GM18498 (cell line): ENCODE data around the gene HS3ST4.
"Not testable (repeated sequence)": the region's sequence is repeated elsewhere in the genome, so short reads cannot be mapped to it uniquely, and the experiment has no call there.

Experiments
- ATAC-seq: cut with Tn5 transposase; IDR thresholded peaks from one replicate; pipeline ENCODE4 v1.9.1; 2021; ENCODE audit warnings: mild to moderate bottlenecking, moderate library complexity; ENCODE audit not compliant: unreplicated experiment

Gene HS3ST4

DNA sequence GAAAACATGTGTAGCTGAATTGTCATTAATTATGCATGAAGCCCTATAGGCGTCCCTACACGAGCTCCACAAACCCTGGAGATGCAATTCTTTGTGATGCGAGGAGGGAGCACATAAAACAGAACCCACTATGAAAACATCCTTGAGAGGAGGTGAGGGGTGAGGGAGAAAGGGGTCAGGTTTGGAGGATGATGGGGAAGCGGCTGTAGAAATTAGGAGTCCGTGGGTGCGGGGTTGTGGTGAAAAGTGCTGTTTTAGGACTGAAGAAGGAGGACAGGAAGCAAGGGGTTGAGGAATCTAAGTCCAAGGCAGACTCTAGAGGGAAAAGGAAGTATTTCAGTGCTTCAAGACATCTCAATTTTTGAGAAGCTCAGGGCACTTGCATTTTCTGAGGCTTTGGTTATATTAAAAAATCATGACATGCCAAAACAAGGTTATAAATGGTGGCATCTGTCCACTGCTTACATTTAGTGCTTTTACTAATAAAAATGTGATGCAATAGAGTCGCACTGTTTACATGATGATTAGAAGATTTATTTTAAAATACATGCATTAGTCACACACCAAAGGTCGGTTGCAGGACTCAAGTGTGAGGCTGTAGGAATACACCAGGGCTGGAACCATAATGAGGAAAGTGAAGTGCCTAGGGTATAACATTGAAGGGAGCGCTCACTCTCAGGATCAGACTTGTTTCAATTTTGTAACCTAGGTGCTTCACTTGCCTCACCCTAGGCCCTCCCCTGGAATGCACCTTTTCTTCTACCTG, 379.5 kb downstream of the HS3ST4 start:
- no peak for ATAC-seq

DNA sequence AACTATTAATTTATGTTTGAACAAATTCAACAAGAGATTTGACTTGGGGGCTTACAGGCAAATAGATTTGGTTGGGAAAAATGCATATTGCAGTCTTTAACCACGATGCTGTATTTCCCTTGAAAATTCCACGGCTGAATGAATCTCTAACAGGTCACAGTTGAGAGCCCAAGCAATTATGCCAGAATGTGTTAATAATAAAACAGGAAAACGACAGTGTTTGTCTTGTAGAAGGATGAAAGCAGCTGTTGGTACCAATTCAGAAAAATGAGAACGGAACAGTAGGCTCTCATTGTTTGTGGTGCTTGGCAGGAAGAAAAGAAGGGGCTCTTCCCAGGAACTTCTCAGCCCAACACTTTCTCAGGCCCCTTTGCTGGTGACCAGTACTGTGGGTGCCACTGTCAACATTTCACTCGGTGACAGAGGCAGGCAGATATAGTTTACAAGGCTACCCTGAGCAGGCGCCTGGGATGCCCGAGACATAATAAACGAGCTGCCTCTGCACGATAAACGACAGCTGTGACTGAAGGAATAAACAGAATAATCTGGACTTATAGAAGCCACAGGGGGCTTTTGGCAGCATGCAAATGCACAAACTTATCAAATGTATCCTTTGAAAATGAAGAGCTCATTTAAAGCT, 387.1 kb downstream of the HS3ST4 start:
- no peak for ATAC-seq

DNA sequence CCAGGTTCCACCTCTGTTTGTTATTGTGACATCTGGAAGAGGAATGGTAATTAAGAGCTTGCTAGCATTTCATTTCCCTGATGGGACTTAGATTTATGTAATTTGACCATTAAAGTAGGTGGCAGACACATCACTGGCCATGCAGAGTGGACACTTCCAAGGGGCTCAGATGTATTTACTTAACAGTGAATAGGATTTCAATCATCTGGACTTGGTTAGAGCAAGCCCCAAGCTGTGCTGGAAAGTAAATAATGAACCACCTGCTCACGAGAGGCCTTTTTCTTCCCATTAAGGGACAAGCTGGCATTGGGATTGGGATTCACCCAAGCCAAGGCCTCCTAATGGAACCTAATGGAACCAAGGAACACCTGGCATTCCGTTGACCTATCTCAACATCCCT, 395.3 kb downstream of the HS3ST4 start:
- no peak for ATAC-seq

DNA sequence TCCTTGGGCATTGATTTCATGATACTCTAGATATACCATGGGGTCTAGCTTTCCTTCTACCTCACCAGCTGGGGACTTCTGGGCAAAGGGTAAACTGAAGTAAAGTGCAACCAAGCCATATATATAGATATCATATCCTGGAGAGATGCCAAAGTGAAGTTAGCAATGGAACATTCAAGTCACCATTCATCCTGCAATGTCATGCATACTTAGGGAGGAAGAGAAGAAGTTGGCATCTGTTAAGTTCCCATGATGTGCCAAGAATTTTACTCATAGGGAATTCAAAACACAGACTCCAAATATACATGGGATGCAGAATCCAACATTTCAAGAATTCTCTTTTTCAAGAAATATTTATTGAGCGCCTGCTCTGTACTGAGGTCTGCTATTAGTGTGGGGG, 399.8 kb downstream of the HS3ST4 start:
- no peak for ATAC-seq

DNA sequence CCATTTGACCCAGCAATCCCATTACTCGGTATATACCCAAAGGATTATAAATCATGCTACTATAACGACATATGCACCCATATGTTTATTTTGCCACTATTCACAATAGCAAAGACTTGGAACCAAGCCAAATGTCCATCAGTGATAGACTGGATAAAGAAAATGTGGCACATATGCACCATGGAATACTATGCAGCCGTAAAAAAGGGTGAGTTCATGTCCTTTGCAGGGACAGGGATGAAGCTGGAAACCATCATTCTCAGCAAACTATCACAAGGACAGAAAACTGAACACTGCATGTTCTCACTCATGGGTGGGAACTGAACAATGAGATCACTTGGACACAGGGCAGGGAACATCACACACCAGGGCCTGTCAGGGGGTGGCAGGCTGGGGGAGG, 406.4 kb downstream of the HS3ST4 start:
- not testable (repeated sequence) for ATAC-seq

DNA sequence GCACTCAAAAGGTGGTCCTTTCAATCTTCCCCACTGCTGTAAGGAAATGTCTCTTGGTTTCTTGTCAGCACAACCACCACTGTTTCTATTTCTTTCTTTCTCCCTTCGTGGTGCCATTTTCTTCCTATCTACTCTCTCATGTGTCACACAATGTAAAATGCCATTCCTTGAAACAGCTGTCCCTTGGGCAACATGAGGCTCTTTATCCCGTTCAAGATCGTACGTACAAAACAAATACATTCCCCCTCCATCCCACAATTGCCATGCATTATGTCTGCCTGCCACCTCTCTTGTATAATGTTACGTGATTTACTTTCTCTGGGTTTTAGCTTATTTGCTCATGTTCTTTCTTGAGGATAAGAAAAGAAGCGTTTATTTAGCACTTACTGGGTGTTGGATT, 410.6 kb downstream of the HS3ST4 start:
- no peak for ATAC-seq

DNA sequence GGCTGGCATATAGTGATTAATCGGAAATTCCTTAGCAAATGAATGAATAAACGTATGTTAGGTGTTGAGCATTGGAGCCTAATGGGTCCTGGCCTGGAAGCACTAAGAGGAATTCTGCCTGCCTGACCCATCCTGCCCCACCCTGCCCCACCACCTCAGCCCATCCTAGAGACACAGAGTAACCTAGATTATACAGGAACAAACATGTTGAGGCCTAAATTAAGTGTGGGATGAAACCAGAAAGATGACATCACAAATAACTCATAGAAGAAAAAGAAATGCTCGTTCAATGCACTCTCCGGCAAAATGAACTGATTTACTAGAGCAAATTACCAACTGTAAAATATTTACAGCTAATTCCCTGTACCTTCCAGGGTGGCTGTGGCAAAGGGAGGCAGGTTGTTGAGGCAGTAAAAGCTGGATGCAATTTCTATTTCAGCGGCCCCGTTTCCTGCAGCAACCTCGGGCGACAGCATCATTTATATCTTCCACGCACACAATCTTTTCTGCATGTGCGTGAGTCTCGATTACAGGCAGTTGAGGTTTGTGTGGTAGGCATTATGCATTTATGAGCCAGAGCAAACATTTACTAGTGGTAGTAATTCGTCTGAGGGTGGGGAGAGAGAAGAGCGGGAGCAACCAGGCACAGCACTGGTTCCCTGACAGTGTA, 417.2 kb downstream of the HS3ST4 start:
- no peak for ATAC-seq

DNA sequence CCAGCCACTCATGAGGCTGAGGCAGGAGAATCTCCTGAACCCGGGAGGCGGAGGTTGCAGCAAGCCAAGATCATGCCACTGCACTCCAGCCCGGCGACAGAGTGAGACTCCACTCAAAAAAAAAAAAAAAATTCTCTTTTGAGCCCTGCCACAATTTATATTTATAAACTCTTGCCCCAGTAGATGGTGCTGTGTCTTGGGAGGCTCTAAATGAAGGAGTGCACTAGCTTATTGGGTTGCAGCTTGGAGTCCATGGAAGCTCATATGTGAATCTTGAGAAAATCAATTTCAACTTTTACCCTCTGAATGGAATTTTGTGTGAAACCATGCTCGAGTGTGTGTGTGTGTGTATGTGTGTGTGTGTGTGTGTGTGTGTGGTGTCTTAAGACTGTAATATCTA, 420.1 kb downstream of the HS3ST4 start:
- ATAC-seq = no peak

DNA sequence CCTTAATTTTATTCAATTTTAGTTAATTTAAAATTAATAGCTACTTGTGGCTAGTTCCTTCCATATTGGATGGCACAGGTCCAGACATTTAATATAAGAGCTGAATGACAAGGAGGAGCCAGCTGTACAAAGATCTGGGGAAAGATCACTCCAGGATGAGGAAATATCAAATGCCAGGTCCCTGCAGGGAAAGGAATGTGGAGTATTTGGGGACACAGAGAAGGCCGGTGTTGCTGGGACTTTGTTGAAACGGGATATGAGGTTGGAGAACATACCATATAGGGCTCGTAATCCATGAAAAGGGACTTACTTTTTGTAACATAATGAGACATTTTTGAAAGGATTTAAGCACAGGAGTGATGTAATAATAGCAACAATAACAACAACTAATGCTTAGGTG, 426.8 kb downstream of the HS3ST4 start:
- no peak for ATAC-seq

DNA sequence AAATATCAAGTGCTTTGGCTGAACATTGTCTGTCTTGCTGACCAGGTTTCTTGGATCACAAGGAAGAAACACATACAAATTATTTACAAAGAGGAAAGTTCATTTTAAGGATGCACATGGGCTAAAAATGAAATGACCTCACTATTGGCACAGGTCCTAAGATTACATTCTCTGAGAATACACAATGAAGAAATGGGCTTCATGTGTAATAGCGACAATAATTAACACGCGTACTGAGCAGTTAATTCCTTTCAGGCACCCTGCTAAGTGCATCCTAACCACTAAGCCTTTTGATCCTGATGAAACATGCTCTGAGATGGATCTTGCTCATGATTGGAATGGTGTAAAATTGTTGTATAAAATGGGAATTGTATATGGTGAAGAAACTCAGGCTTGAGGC, 429.0 kb downstream of the HS3ST4 start:
- no peak for ATAC-seq

DNA sequence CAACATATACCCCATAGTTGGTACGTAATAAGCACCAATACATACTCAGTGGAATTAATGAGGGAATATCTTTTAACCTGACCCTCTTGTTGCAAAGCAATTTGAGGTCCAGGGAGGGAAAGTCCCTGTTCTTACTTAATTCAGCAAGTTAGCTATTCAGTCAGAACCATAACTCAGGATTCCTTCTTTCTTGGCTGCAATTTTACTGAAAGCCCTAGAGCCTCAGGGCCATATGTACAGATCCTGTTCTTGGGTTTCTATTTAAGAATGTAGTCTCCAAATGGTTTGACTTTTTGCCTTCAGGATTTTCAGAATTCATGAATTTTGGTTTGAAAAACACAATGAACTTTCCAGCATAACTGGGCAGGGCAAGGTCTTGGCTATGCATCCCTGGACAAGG, 436.5 kb downstream of the HS3ST4 start:
- no peak for ATAC-seq

DNA sequence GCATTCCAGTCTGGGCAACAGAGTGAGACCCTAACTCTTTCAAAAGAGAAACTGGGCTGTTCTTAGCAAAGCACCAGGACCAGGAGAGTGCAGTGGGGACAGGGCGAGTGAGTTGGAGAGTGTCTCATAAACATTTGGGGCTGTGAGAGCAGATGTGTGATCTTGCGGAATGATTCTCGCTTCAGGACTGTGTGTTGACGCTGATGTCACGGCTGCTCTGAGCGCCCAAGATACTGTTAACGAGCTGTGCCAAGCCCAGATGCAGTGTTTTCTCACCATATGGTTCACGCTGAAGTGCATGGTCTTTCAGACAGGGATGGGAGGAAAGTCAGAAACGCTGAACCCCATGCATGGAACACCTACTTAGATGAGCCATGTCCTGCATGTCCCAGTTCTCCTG, 438.2 kb downstream of the HS3ST4 start:
- ATAC-seq = no peak

DNA sequence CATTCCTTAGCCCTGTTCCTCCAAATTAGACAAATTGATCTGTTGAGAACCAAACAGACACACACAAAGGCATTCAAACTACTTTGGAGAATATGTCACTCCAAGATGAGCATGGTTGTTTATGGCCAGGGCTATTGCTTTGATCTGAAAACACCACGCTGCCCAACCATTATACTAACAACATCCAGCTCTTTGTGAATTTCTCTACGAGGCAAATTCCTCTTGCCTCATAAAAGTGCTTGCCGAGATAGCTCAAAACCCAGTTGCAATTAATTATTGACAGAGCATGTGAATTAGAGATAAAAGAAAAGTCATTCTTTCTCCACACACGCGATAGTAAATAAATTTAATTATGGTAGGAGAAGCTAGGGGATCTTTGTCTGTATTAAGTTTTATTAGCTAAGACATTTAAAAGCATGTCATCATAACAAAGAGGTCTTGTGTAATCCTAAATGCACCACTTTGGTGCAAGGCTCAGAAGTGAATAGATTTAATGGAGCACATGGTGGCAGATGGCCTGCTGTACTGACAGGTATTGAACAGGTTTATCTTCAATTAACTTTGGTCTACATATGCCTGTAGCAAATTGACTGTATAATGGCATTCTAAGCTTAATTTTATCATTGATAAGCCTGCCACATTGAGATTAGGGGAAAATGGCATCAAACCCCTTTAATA, 441.8 kb downstream of the HS3ST4 start:
- no peak for ATAC-seq

DNA sequence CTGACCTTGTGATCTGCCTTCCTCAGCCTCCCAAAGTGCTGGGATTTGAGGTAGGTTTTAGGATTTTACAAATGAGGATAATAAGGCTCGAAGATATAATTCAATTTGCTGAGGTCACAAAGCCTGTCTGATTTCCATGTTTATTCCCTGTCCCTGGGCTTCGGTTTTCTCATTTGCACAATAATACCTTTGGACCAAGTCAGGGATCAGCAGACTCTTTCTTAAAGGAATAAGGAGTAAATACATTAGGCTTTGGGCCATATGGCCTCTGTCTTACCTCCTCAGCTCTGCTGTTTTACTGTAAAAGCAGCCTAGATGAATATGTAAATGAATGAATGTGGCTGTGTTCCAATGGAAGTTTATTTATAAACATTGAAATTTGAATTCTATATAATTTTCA, 442.8 kb downstream of the HS3ST4 start:
- no peak for ATAC-seq

DNA sequence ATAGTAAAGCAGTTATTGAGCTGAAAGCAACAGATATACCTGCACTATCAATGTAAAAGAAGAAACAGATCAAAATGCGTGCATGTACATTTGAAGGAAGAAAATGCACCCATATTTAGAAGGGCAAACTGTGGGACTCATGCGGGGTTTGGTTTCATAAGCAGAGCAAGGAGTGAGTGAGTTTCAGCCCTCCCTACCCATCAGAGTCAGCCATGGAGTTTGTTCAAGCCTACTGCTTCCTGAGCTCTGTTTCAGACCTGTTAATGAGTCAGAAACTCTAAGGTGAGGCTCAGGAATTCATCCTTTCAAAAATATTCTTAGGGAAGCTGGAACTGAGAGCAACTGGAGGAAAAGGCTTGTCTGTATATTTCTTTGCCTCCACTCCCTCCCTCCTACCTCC, 446.2 kb downstream of the HS3ST4 start:
- ATAC-seq = no peak

DNA sequence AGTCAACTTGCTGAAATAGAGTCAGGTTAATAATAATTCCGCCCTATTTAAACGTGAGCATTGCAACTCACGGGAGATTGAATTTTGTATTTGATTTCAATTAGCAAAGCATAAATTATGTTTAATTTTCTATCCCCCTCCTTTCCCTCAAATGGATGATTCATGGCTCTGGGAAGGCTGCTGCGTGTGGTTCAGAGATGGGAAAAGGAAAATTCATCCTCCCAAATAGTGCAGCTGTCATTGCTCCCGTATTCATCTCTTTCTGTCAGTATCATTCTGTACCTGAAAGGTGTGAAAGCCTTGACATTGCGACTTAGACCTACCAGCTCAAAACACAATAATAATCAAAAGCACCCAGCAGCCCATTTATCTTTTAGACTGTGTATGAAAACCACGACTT, 447.3 kb downstream of the HS3ST4 start:
- no peak for ATAC-seq

DNA sequence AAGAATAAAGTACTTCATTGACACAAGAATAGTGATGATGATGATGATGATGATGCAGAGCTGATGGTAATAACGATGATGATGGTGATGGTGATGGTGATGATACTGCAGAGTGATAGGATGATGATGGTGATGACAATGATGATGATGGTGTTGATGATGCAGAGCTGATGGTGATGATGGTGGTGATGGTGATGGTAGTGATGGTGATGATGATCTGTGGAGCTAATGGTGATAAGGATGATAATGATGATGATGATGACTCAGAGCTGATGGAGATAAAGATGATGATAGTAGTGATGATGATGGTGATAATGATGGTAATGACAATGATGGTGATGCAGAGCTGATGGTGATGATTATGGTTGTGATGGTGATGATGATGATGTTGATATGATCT, 448.1 kb downstream of the HS3ST4 start:
- no peak for ATAC-seq

DNA sequence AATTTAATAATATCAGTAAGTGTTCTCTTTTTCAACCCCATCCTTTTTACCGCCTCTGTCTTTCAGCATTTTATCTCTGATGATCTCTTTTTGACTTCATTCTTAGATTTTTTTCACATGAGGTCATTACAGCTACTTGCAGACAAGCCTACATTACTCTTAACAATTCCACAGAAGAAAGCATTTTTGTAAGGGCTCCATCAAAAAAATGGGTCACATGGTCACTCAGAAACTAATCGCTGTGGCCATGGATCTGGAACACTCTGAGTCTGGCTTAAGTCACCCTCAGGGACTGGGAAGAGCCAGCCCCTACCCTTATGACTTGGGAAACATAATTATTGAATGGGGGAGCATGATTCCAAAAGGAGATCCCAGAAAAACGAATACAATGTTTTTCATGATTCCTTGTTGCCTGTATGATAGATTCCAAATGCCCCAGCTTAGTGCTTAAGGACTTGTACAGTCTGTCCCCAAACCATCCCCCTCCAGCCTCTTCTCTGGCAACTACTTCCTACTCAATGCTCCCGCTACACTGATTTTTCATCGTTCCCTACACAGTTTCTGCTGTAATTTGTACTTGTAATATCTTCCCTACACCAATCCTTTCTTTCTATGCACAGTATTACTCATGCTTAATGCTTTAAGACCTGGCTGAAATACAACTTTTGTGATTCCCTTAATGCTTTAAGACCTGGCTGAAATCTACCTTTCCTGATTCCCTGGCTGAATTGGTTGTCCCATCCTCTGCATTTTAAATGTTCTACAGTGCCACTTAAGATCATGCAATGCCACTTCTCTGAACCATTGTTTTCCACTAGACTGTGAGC, 457.8 kb downstream of the HS3ST4 start:
- no peak for ATAC-seq

DNA sequence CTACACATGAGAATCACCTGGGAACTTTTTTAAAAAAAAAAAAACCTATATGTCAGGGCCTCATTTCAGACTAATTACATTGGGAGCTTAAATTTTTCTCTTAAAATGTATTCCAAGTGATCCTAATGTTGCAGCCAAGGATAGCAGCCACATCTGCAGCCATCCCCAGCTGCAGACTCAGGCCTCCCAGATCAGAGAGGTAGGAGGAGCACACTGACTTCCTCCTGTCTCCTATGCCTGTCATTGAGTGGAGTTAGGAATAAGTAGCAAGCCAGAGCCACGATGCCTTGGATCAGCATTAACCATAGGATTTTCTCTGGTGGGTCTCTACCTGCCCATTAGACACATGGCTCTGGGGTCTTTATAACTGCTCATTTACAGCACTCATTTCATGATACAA, 463.5 kb downstream of the HS3ST4 start:
- ATAC-seq = no peak

DNA sequence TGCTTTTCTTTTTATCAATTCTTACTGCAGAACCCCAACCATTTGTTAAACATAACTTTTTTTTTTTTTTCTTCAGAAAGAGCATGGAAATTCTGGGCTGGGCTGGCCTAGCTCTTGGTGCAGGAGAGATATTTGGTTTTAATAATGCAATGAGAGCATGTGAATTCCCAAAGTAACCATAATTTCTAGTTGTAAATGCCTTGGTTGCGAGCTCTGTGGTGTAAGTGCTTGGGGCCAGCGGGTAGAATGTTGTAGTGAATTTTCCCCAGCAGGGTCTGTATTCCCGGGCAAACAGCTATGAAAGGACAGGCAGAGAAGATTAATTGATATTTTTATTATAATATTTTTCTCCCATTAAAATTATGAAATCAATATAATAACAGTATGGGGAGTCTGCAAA, 465.6 kb downstream of the HS3ST4 start:
- no peak for ATAC-seq
